H1 (cell line): Measurements from ENCODE around the gene APOA1. TPM values are rescaled to one million over a fixed set of nuclear protein-coding genes. Genes with fewer than 3 reads are reported as not detected.

Source experiments
- CTCF ChIA-PET: fragments of 300-600 bp; sonication (Branson Sonifier 250); formaldehyde crosslinking; loops from one replicate; lab custom pipeline; 2021; ENCODE audit not compliant: partially characterized antibody; lab: Charles Lee
- POLR2A ChIA-PET: fragments of 300-600 bp; sonication (Branson Sonifier 250); formaldehyde crosslinking; loops from one replicate; lab custom pipeline; 2021; ENCODE audit warnings: inconsistent platforms; ENCODE audit not compliant: partially characterized antibody; lab: Charles Lee
- DNase-seq, 2 experiments: peaks; one replicate each; pipeline versions ENCODE4 v3.0.0 to v3.0.0-alpha.2; 2010 to 2022; ENCODE audit warnings: low spot score in 2 of 2, low read depth in 1 of 2, mixed read lengths in 1 of 2
- FAIRE-seq: peaks from 2 replicates; lab custom pipeline; 2011; peaks lifted over from hg19 to GRCh38; lab: Jason Lieb, UNC
- H2AFZ ChIP-seq: 2 replicates; pipeline ENCODE4 v1.8.1; 2012; ENCODE audit warnings: low read length, inconsistent platforms
- H2AK5ac ChIP-seq: 2 replicates; pipeline ENCODE4 v1.6.1; 2013; ENCODE audit warnings: low read depth, low read length
- H2BK120ac ChIP-seq: replicated peaks from 2 replicates; pipeline ENCODE3; 2013; ENCODE audit warnings: low read depth, low read length, inconsistent platforms
- H2BK12ac ChIP-seq: 2 replicates; pipeline ENCODE4 v1.6.1; 2013; ENCODE audit warnings: low read depth, low read length
- H2BK15ac ChIP-seq: 2 replicates; pipeline ENCODE4 v1.6.1; 2013; ENCODE audit warnings: low read length
- H2BK20ac ChIP-seq: 2 replicates; pipeline ENCODE4 v1.6.1; 2013; ENCODE audit warnings: low read length
- H2BK5ac ChIP-seq: 2 replicates; pipeline ENCODE4 v1.6.1; 2013; ENCODE audit warnings: low read depth, low read length
- H3K14ac ChIP-seq: 2 replicates; pipeline ENCODE4 v1.6.1; 2013; ENCODE audit warnings: inconsistent platforms; ENCODE audit not compliant: insufficient read length
- H3K18ac ChIP-seq: 2 replicates; pipeline ENCODE4 v1.6.1; 2013; ENCODE audit warnings: low read length; ENCODE audit errors: extremely low read depth
- H3K23ac ChIP-seq: 2 replicates; pipeline ENCODE4 v1.6.1; 2013; ENCODE audit warnings: inconsistent platforms; ENCODE audit not compliant: insufficient read length
- H3K23me2 ChIP-seq: 2 replicates; pipeline ENCODE4 v1.6.1; 2013; ENCODE audit warnings: low read depth, low read length
- H3K27ac ChIP-seq: 2 replicates; pipeline ENCODE4 v1.6.1; 2011; ENCODE audit warnings: low read depth, low read length, inconsistent platforms
- H3K27me3 ChIP-seq, 4 experiments: replicated peaks in 1 of 4; 1 replicate in 1 of 4; 2 replicates in 3 of 4; pipeline versions ENCODE4 v1.6.1 to v1.8.1; 2011 to 2013; ENCODE audit warnings: low read length in 3 of 4, mild to moderate bottlenecking in 3 of 4, inconsistent platforms in 2 of 4, mixed read lengths in 2 of 4, moderate library complexity in 1 of 4; ENCODE audit not compliant: control insufficient read depth in 3 of 4, insufficient read depth in 3 of 4; ENCODE audit errors: extremely low read depth in 1 of 4
- H3K36me3 ChIP-seq, 4 experiments: 2 replicates each; pipeline versions ENCODE4 v1.6.1 to v1.8.1; 2011 to 2013; ENCODE audit warnings: mild to moderate bottlenecking in 4 of 4, low read length in 3 of 4, moderate library complexity in 2 of 4, control low read depth in 1 of 4, inconsistent platforms in 1 of 4; ENCODE audit not compliant: insufficient read depth in 4 of 4, control insufficient read depth in 2 of 4
- H3K4ac ChIP-seq: replicated peaks from 2 replicates; pipeline ENCODE3; 2013; ENCODE audit warnings: low read length, low read depth, mixed read lengths, inconsistent platforms; ENCODE audit not compliant: insufficient read length
- H3K4me1 ChIP-seq, 4 experiments: replicated peaks in 1 of 4; 1 replicate in 1 of 4; 2 replicates in 3 of 4; pipeline versions ENCODE4 v1.6.1 to v1.8.1; 2011 to 2013; ENCODE audit warnings: low read length in 3 of 4, inconsistent platforms in 2 of 4, mixed read lengths in 1 of 4; ENCODE audit not compliant: insufficient read depth in 4 of 4, control insufficient read depth in 3 of 4
- H3K4me2 ChIP-seq, 2 experiments: 2 replicates each; pipeline versions ENCODE4 v1.6.1 to v1.8.1; 2011 to 2013; ENCODE audit warnings: low read depth in 2 of 2, low read length in 2 of 2, control low read depth in 1 of 2, inconsistent platforms in 1 of 2, mild to moderate bottlenecking in 1 of 2; ENCODE audit not compliant: insufficient read depth in 1 of 2
- H3K4me3 ChIP-seq, 4 experiments: fragments of 200-600, 300-600 bp in 1 of 4; sonication (generic), shearing (Covaris generic), sonication (Bioruptor Twin) in 1 of 4; 2 replicates each; pipeline versions ENCODE4 v1.5.1 to v1.8.1; 2011 to 2016; ENCODE audit warnings: low read length in 4 of 4, low read depth in 3 of 4, control low read depth in 2 of 4, inconsistent platforms in 2 of 4, mild to moderate bottlenecking in 2 of 4, mixed read lengths in 1 of 4, moderate library complexity in 1 of 4; ENCODE audit not compliant: insufficient read depth in 2 of 4; ENCODE audit errors: extremely low read depth in 1 of 4
- H3K56ac ChIP-seq: replicated peaks from 2 replicates; pipeline ENCODE3; 2013; ENCODE audit warnings: low read depth, mild to moderate bottlenecking, mixed read lengths, low read length, inconsistent platforms; ENCODE audit not compliant: insufficient read length
- H3K79me1 ChIP-seq: 2 replicates; pipeline ENCODE4 v1.6.1; 2013; ENCODE audit warnings: low read depth, low read length, control low read depth
- H3K79me2 ChIP-seq, 2 experiments: 2 replicates each; pipeline versions ENCODE4 v1.6.1 to v1.8.1; 2012 to 2013; ENCODE audit warnings: low read length in 2 of 2, mild to moderate bottlenecking in 2 of 2, inconsistent platforms in 1 of 2; ENCODE audit not compliant: insufficient read depth in 2 of 2, control insufficient read depth in 1 of 2
- H3K9ac ChIP-seq, 4 experiments: replicated peaks in 1 of 4; 1 replicate in 1 of 4; 2 replicates in 3 of 4; pipeline versions ENCODE4 v1.6.1 to v1.8.1; 2011 to 2013; ENCODE audit warnings: low read depth in 3 of 4, low read length in 3 of 4, control low read depth in 2 of 4, mild to moderate bottlenecking in 2 of 4, moderate library complexity in 2 of 4, inconsistent platforms in 1 of 4; ENCODE audit errors: extremely low read depth in 1 of 4
- H3K9me3 ChIP-seq, 2 experiments: 2 replicates each; pipeline versions ENCODE4 v1.6.1 to v1.8.1; 2012 to 2013; ENCODE audit warnings: mild to moderate bottlenecking in 2 of 2, moderate library complexity in 2 of 2, control low read depth in 1 of 2, inconsistent platforms in 1 of 2, low read depth in 1 of 2, low read length in 1 of 2, mixed read lengths in 1 of 2; ENCODE audit not compliant: insufficient read depth in 2 of 2
- H4K20me1 ChIP-seq, 2 experiments: replicated peaks in 1 of 2; 2 replicates each; pipeline versions ENCODE3 to v1.8.1; 2011 to 2013; ENCODE audit warnings: inconsistent platforms in 2 of 2, low read length in 2 of 2, mild to moderate bottlenecking in 1 of 2; ENCODE audit not compliant: insufficient read depth in 2 of 2, control insufficient read depth in 1 of 2
- H4K5ac ChIP-seq: 2 replicates; pipeline ENCODE4 v1.6.1; 2013; ENCODE audit warnings: low read length, low read depth, mixed read lengths, inconsistent platforms; ENCODE audit not compliant: insufficient read length
- H4K8ac ChIP-seq: 2 replicates; pipeline ENCODE4 v1.8.0; 2013; ENCODE audit warnings: mild to moderate bottlenecking, moderate library complexity, low read length, inconsistent platforms; ENCODE audit not compliant: insufficient read depth; ENCODE audit errors: extremely low read depth
- H4K91ac ChIP-seq: replicated peaks from 2 replicates; pipeline ENCODE3; 2013; ENCODE audit warnings: low read length, mixed read lengths, inconsistent platforms; ENCODE audit not compliant: insufficient read length
- ATF2 ChIP-seq: IDR thresholded peaks from 2 replicates; pipeline ENCODE4 v1.6.1; 2012; ENCODE audit warnings: low read length, inconsistent platforms
- CHD1 ChIP-seq: IDR thresholded peaks from 2 replicates; pipeline ENCODE4 v1.6.1; 2012; ENCODE audit warnings: low read depth, low read length, improper control_type of control experiment
- CHD2 ChIP-seq: IDR thresholded peaks from 2 replicates; pipeline ENCODE4 v1.6.1; 2012; ENCODE audit warnings: low read length, improper control_type of control experiment
- CTCF ChIP-seq, 3 experiments: IDR thresholded peaks; 1 replicate in 2 of 3; 2 replicates in 1 of 3; pipeline versions ENCODE4 v1.5.1 to v1.6.1; 2011; ENCODE audit warnings: low read length in 3 of 3, mild to moderate bottlenecking in 3 of 3, inconsistent platforms in 2 of 3, low read depth in 1 of 3, moderate library complexity in 1 of 3; ENCODE audit not compliant: insufficient read depth in 1 of 3; ENCODE audit errors: control extremely low read depth in 1 of 3
- NANOG ChIP-seq: IDR thresholded peaks from 2 replicates; pipeline ENCODE4 v1.6.1; 2011; ENCODE audit warnings: low read length, low read depth, mild to moderate bottlenecking, inconsistent platforms; ENCODE audit not compliant: insufficient read depth, poor library complexity, severe bottlenecking
- NRF1 ChIP-seq: IDR thresholded peaks from 2 replicates; pipeline ENCODE4 v1.6.1; 2011; ENCODE audit warnings: mild to moderate bottlenecking, low read depth, low read length, improper control_type of control experiment
- SIN3A ChIP-seq, 2 experiments: IDR thresholded peaks in 1 of 2; conservative IDR thresholded peaks in 1 of 2; 2 replicates each; pipeline ENCODE4 v1.6.1; 2011 to 2012; ENCODE audit warnings: low read length in 2 of 2, improper control_type of control experiment in 1 of 2, low read depth in 1 of 2, mild to moderate bottlenecking in 1 of 2
- SP4 ChIP-seq: IDR thresholded peaks from 2 replicates; pipeline ENCODE4 v1.6.1; 2012; ENCODE audit warnings: low read length, inconsistent platforms
- WGBS, 2 experiments: shearing (Covaris generic) in 1 of 2; methylation state at CpG; one replicate each; pipeline versions ENCODE4 v1.1.6 to v1.1.7; 2013 to 2015; ENCODE audit warnings: low lambda C conversion rate in 2 of 2, mixed read lengths in 2 of 2, inconsistent platforms in 1 of 2, low coverage in 1 of 2, missing lambda C conversion rate in 1 of 2; ENCODE audit not compliant: insufficient replicate concordance in 2 of 2, insufficient coverage in 1 of 2, insufficient read length in 1 of 2; ENCODE audit errors: extremely low coverage in 1 of 2, missing lambda C conversion rate in 1 of 2; 5-methylcytosine and 5-hydroxymethylcytosine counted together
- polyA plus RNA-seq, 7 experiments: library from polyadenylated mRNA; depleted of rRNA in 3 of 7; stranded (reverse) in 5 of 7; unstranded in 2 of 7; fragments of >200 nt in 5 of 7; fragments of 200-250 nt in 2 of 7; gene quantifications; 1 replicate in 5 of 7; 2 replicates in 1 of 7; 4 replicates in 1 of 7; pipeline versions ENCODE4 v1.2.1 to v1.2.3, GENCODE V29; 2011 to 2013; ENCODE audit warnings: missing spikeins in 2 of 7, mixed read lengths in 2 of 7
- total RNA-seq: library from RNA; stranded (reverse); fragmentation: NEBNext Ultra II Directional; extraction: Animal tissue kit (Norgen Biotek cat#: 25700); gene quantifications from 2 replicates; pipeline ENCODE4 v1.2.1, GENCODE V29; 2021
- TF ChIP-seq, protein P1 (sequence below): IDR thresholded peaks from 2 replicates; pipeline ENCODE4 v1.6.1; 2011; ENCODE audit warnings: low read depth, mild to moderate bottlenecking, low read length; ENCODE audit not compliant: insufficient read depth

Gene APOA1
- total and polyA plus RNA-seq, 2 of the 8 experiments (the other 6 are each of a cell fraction or from before 2014, with no cell fraction given) = 0.80 TPM; not detected in 1

DNA sequence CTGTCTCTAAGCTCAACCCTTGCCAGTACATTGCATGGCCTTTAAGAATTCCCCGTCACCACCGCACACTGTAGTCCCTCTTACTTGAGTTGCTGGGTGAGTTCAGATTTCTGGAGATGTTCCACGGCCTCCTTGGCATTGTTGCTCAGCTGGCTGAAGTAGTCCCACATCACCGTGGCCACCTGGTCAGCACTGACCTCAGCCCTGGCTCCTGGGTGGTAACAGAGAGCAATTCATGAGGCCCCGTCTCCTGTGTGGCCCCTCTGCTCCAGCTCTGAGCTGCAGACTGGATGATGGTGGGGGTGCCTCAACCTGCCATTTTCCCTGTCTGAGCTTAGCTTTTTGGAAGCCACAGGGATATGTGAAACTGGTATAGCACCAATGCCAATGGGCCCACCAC, 14.8 kb downstream of the APOA1 start:
- WGBS, 2 experiments = 75% methylated on average over 5 of the region's 5 CpGs; no CpG with 5 or more reads in 1 of the 2 experiments
- no peaks in the 10 kb centered on the region for H4K20me1 ChIP-seq
- no peak overlapping the region for H3K4ac ChIP-seq
- H3K18ac ChIP-seq = no peak overlapping the region
- FAIRE-seq (no peak), DNase-seq (no peak)
- no peak overlapping the region for H4K5ac ChIP-seq
- H3K23ac ChIP-seq = no peak overlapping the region
- no peaks in the 10 kb centered on the region for H3K4me1 ChIP-seq
- no peak overlapping the region for H2AK5ac ChIP-seq
- no peak overlapping the region for H2BK20ac ChIP-seq
- no peak overlapping the region for H2AFZ ChIP-seq
- H2BK120ac ChIP-seq = no peak overlapping the region
- H2BK12ac ChIP-seq = no peak overlapping the region
- no peaks in the 10 kb centered on the region for H3K79me1 ChIP-seq
- POLR2A ChIA-PET = no interaction called here
- no peak overlapping the region for H3K14ac ChIP-seq
- H3K23me2 ChIP-seq = no peaks in the 10 kb centered on the region
- no peak overlapping the region for H3K56ac ChIP-seq
- H3K9ac ChIP-seq = no peak overlapping the region
- H4K91ac ChIP-seq = no peak overlapping the region
- no peaks in the 10 kb centered on the region for H3K27me3 ChIP-seq
- CTCF ChIA-PET = interaction anchor here (0.6 to 6.9 kb wide), 8 partner anchors 9 to 283 kb away, joined by 3 to 60 read pairs (median 5); partner anchors contain the start of genes APOA1, APOA5 and ZPR1
- no peak overlapping the region; the same call in 1 of the 2 replicates for H4K8ac ChIP-seq
- no peak overlapping the region for H2BK15ac ChIP-seq
- H3K4me3 ChIP-seq = no peak overlapping the region
- no peak overlapping the region for H2BK5ac ChIP-seq
- no peak overlapping the region for H3K27ac ChIP-seq
- H3K79me2 ChIP-seq = no peaks in the 10 kb centered on the region
- H3K36me3 ChIP-seq = no peaks in the 10 kb centered on the region
- no peaks in the 10 kb centered on the region for H3K9me3 ChIP-seq
- no peak overlapping the region for H3K4me2 ChIP-seq
- TF ChIP-seq CHD2 (no peak), CTCF (IDR thresholded peaks at IDR 0.05; ENCODE audit: control extremely low read depth in 1 of 3, insufficient read depth in 1 of 3, low read depth in 1 of 3, low read length in 3 of 3) (no peak), SP4 (no peak), SIN3A (conservative IDR thresholded peaks at IDR 0.05 in 1 of 2, IDR thresholded peaks at IDR 0.05 in 1 of 2; ENCODE audit: low read depth in 1 of 2, low read length in 2 of 2) (no peak), CHD1 (no peak), NANOG (no peak), NRF1 (no peak), ATF2 (no peak)
- TF ChIP-seq, protein P1, sequence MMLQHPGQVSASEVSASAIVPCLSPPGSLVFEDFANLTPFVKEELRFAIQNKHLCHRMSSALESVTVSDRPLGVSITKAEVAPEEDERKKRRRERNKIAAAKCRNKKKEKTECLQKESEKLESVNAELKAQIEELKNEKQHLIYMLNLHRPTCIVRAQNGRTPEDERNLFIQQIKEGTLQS = no peak
